Gastroesophageal sphincter (tissue), 4 donors: ENCODE measurements around the gene LRRC4B. TPM values are rescaled to one million over a fixed set of nuclear protein-coding genes. Genes with fewer than 3 reads are reported as not detected.

Experiments used
- ATAC-seq: fragments of 150-250 bp; one replicate; pipeline ENCODE4 v1.9.1; 2016; ENCODE audit warnings: mild to moderate bottlenecking, moderate library complexity
- H3K27ac ChIP-seq, 4 donors: fragments of 200-600 bp; sonication (generic) in 3 of 4; 1 replicate in 3 of 4; 2 replicates in 1 of 4; pipeline ENCODE4 v1.5.1; 2016 to 2019
- H3K27me3 ChIP-seq: fragments of 200-600 bp; sonication (generic); one replicate; pipeline ENCODE4 v1.5.1; 2019
- H3K36me3 ChIP-seq, 2 donors: fragments of 200-600 bp; sonication (generic); one replicate each; pipeline ENCODE4 v1.5.1; 2019; ENCODE audit warnings: control low read depth in 1 of 2
- H3K4me1 ChIP-seq, 3 donors: fragments of 200-600 bp; sonication (generic); 1 replicate in 2 of 3; 2 replicates in 1 of 3; pipeline ENCODE4 v1.5.1; 2016 to 2019; ENCODE audit warnings: control low read depth in 2 of 3
- H3K4me3 ChIP-seq, 2 donors: fragments of 200-600 bp; sonication (generic); one replicate each; pipeline ENCODE4 v1.5.1; 2019; ENCODE audit warnings: mild to moderate bottlenecking in 1 of 2, moderate library complexity in 1 of 2
- H3K9me3 ChIP-seq, 3 donors: fragments of 200-600 bp; sonication (generic); one replicate each; pipeline ENCODE4 v1.5.1; 2017 to 2019; ENCODE audit warnings: control low read depth in 2 of 3
- EP300 ChIP-seq: sonication (generic); formaldehyde crosslinking; IDR thresholded peaks from one replicate; pipeline ENCODE4 v1.6.1; 2017; ENCODE audit warnings: antibody characterized with exemption, mild to moderate bottlenecking
- POLR2A ChIP-seq, 2 donors: fragments of 450-650 bp; IDR thresholded peaks; one replicate each; pipeline ENCODE4 v1.6.1; 2017; ENCODE audit warnings: antibody characterized with exemption in 2 of 2, mild to moderate bottlenecking in 2 of 2, moderate library complexity in 1 of 2
- POLR2AphosphoS5 ChIP-seq: sonication (generic); formaldehyde crosslinking; IDR thresholded peaks from one replicate; pipeline ENCODE4 v1.6.1; 2017; ENCODE audit warnings: antibody characterized with exemption
- WGBS, 2 donors: methylation state at CpG; one replicate each; pipeline ENCODE4 v1.1.5; 2018; ENCODE audit warnings: low coverage in 1 of 2; 5-methylcytosine and 5-hydroxymethylcytosine counted together
- total RNA-seq, 4 donors: library from RNA; depleted of rRNA; stranded (reverse); fragments of >200 nt; gene quantifications; one replicate each; pipeline ENCODE4 v1.1.0, GENCODE V29; 2016
- TF ChIP-seq, protein P1 (sequence below), 4 experiments: fragments of 200-600 bp in 2 of 4; fragments of 450-650 bp in 2 of 4; sonication (generic) in 1 of 4; IDR thresholded peaks; one replicate each; pipeline ENCODE4 v1.5.1; 2017 to 2019; ENCODE audit warnings: antibody characterized with exemption in 4 of 4, mild to moderate bottlenecking in 2 of 4, moderate library complexity in 2 of 4

Gene LRRC4B
- total RNA-seq, 4 donors from 2014 or later: 5.0 to 9.3 (median 7.6) TPM

DNA sequence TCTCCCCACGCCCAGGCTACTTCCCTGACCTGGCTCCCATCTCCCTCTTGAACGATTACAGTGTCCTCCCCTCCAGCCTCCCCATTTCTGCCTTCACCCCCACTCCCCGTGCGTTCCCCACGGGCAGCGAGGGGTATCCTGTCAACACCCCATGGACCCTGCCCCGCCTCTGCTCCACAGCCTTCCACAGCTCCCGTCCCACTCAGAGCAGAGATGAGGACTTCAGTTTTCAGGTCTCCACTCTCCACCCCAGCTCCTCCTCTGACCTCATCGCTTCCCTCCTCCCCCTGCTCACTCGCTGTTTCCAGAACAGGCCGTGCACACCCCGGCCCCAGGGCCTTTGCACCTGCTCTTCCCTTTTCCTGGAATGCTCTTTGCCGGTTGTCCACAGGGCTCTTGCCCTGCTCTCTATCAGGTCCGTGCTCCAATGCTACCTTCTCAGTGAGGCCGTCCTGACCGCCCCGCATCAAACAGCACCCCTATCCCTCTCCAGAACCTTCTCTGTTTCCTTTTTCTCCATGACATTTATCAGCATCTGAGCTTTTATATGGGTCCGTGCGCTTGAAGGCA, 15.0 kb downstream of the LRRC4B start:
- Histone ChIP-seq H3K4me3 (no peak overlapping the region), H3K27ac (no peak overlapping the region), H3K27me3 (peaks cover 94% of the 10 kb centered on the region), H3K36me3 (no peaks in the 10 kb centered on the region), H3K4me1 (peaks cover 0 to 40% (median 11%) of the 10 kb centered on the region in 3 donors), H3K9me3 (no peaks in the 10 kb centered on the region)
- ATAC-seq: no peak
- 85 to 87% methylated on average over 3 to 17 of the region's 19 CpGs for WGBS, 2 donors
- TF ChIP-seq, protein P1, sequence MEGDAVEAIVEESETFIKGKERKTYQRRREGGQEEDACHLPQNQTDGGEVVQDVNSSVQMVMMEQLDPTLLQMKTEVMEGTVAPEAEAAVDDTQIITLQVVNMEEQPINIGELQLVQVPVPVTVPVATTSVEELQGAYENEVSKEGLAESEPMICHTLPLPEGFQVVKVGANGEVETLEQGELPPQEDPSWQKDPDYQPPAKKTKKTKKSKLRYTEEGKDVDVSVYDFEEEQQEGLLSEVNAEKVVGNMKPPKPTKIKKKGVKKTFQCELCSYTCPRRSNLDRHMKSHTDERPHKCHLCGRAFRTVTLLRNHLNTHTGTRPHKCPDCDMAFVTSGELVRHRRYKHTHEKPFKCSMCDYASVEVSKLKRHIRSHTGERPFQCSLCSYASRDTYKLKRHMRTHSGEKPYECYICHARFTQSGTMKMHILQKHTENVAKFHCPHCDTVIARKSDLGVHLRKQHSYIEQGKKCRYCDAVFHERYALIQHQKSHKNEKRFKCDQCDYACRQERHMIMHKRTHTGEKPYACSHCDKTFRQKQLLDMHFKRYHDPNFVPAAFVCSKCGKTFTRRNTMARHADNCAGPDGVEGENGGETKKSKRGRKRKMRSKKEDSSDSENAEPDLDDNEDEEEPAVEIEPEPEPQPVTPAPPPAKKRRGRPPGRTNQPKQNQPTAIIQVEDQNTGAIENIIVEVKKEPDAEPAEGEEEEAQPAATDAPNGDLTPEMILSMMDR (IDR thresholded peaks at IDR 0.05): no peak
- TF ChIP-seq POLR2AphosphoS5 (no peak), EP300 (no peak), POLR2A (IDR thresholded peaks at IDR 0.05) (no peak)

DNA sequence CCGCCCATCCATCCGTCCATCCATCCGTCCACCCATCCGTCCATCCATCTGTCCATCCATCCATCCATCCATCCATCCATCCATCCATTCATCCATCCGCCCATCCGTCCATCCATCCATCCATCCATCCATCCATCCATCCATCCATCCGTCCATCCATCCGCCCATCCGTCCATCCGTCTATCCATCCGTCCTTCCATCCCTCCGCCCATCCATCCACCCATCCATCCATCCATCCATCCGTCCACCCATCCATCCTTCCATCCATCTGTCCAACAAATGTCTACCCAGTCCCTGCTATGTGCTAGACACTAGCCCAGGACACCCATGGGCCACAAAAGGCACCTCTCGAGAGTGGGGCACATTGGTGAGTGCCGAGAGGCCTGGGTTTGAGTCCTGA, 15.7 kb downstream of the LRRC4B start:
- no peak for ATAC-seq
- Histone ChIP-seq H3K27me3 (peaks cover 94% of the 10 kb centered on the region), H3K36me3 (no peaks in the 10 kb centered on the region), H3K9me3 (no peaks in the 10 kb centered on the region), H3K4me3 (no peak overlapping the region), H3K27ac (no peak overlapping the region), H3K4me1 (peaks cover 0 to 47% (median 11%) of the 10 kb centered on the region in 3 donors)
- no peak for TF ChIP-seq POLR2A (IDR thresholded peaks at IDR 0.05)
- no peak for TF ChIP-seq EP300
- no peak for TF ChIP-seq POLR2AphosphoS5
- TF ChIP-seq, protein P1 (IDR thresholded peaks at IDR 0.05): no peak
- WGBS, 2 donors: 73 to 79% methylated on average over 10 to 14 of the region's 15 CpGs

DNA sequence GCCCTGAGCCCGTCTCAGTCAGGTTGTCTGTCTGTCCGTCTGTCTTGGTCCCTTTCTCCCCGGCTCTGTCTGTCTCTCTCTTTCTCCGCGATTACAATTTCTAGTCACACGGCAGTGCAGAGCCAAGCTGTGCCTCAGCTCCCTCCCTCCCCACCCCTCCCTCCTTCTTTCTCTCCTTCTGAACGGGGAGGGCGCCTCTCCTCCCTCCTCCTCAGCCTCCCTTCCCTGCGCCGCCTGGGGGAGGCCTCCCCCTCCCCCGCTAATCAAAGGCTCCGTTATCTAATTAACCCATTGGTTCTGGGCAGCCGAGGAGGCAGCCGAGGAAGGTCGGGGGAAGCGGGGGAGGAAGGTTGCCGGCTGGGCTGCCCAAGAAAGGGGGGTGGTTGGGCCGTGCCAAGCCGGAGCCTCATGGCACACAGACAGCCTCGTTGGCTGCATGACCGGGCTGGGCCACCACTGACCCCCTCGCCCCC, 16.5 kb downstream of the LRRC4B start:
- peak overlapping the region in 2 of 4 donors; percentile 48 to 68 for H3K27ac ChIP-seq
- peaks cover 89% of the 10 kb centered on the region for H3K27me3 ChIP-seq
- H3K9me3 ChIP-seq: no peaks in the 10 kb centered on the region
- WGBS, 2 donors: 0% methylated on average over 1 to 2 of the region's 22 CpGs
- H3K36me3 ChIP-seq: no peaks in the 10 kb centered on the region
- peak overlapping the region; percentile 30 to 53 for H3K4me3 ChIP-seq
- ATAC-seq: peak; percentile 47
- TF ChIP-seq POLR2AphosphoS5 (no peak), EP300 (no peak), POLR2A (IDR thresholded peaks at IDR 0.05) (no peak)
- TF ChIP-seq, protein P1 (IDR thresholded peaks at IDR 0.05): no peak
- peaks cover 0 to 52% (median 10%) of the 10 kb centered on the region in 3 donors for H3K4me1 ChIP-seq

DNA sequence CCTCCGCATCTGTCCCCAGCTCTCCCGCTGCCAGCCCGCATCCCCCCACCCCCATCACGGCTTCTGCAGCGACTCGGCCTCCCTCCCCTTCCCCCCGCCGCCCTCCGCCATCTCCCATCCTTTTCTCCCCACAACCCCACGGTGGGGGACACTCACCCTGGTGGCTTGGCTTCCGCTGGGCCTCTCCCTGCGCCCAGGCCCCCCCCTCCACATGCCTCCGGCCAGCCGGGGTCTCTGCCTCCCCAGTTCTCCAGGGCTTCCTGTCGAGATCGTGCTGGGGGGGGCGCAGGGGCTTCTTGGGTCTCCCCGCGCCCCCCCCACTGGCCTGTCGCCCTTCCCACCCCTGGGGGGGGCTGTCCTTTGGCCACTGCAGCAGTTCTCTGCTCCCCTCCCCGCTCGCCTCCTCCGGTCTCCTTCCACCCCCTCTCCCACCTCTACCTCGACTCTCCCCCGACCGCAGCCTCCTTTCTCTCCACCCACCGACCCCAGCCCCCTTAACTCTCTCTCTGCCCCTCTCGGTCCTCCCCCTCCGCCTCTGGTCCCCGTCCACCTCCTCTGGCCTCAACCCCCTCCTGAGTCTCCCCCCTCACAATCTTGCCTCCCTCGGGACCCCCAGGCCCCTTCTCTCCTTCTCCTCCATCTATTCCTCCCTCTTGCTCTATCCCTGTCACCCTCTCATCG, 17.1 kb downstream of the LRRC4B start:
- peaks cover 0 to 51% (median 4%) of the 10 kb centered on the region in 3 donors for H3K4me1 ChIP-seq
- no peaks in the 10 kb centered on the region for H3K36me3 ChIP-seq
- ATAC-seq: no peak
- TF ChIP-seq POLR2A (IDR thresholded peaks at IDR 0.05) (no peak), POLR2AphosphoS5 (no peak), EP300 (no peak)
- TF ChIP-seq, protein P1 (IDR thresholded peaks at IDR 0.05): no peak
- H3K9me3 ChIP-seq: no peaks in the 10 kb centered on the region
- peaks cover 83% of the 10 kb centered on the region for H3K27me3 ChIP-seq
- peak overlapping the region in 3 of 4 donors; percentile 48 to 68 (median 57) for H3K27ac ChIP-seq
- peak overlapping the region; percentile 30 to 53 for H3K4me3 ChIP-seq
- 0 to 11% methylated on average over 8 of the region's 32 CpGs for WGBS, 2 donors

DNA sequence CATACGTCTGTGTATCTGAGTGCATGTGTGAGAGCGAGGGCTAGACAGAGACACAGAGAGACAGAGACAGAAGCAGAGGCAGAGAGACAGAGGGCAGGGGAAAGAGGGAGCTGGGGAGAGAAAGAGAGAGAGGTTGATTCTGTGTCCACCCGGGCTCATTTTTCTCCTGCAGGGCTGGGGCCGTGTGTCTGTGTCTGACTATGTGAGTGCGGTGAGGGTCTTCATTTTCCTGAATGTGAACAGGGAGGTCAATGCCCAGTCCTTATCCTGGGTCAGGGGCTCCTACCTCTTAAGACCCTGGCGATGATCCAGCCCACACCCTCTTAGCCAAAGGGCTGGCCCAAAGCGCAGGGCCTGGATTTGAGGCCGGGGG, 17.7 kb downstream of the LRRC4B start:
- no peaks in the 10 kb centered on the region for H3K9me3 ChIP-seq
- ATAC-seq: no peak
- peak overlapping the region; percentile 30 to 53 for H3K4me3 ChIP-seq
- peak overlapping the region in 3 of 4 donors; percentile 48 to 68 (median 57) for H3K27ac ChIP-seq
- H3K36me3 ChIP-seq: no peaks in the 10 kb centered on the region
- H3K4me1 ChIP-seq: peaks cover 0 to 50% (median 0%) of the 10 kb centered on the region in 3 donors
- TF ChIP-seq POLR2AphosphoS5: no peak
- TF ChIP-seq, protein P1 (IDR thresholded peaks at IDR 0.05): no peak
- no peak for TF ChIP-seq EP300
- TF ChIP-seq POLR2A (IDR thresholded peaks at IDR 0.05): no peak
- 35 to 36% methylated on average over 2 to 3 of the region's 8 CpGs for WGBS, 2 donors
- peaks cover 77% of the 10 kb centered on the region for H3K27me3 ChIP-seq
